H1 (cell line): ENCODE results near the gene FGF11. TPM values are rescaled to one million over a fixed set of nuclear protein-coding genes. Genes with fewer than 3 reads are reported as not detected.
A peak's percentile ranks its signal among the peaks of the same experiment; 100 is the strongest.
"Not testable (repeated sequence)": the region's sequence is repeated elsewhere in the genome, so short reads cannot be mapped to it uniquely, and the experiment has no call there.

Experiments
- CTCF ChIA-PET: fragments of 300-600 bp; sonication (Branson Sonifier 250); formaldehyde crosslinking; loops from one replicate; lab custom pipeline; 2021; ENCODE audit not compliant: partially characterized antibody; lab: Charles Lee
- POLR2A ChIA-PET: fragments of 300-600 bp; sonication (Branson Sonifier 250); formaldehyde crosslinking; loops from one replicate; lab custom pipeline; 2021; ENCODE audit warnings: inconsistent platforms; ENCODE audit not compliant: partially characterized antibody; lab: Charles Lee
- DNase-seq, 2 experiments: peaks; one replicate each; pipeline versions ENCODE4 v3.0.0 to v3.0.0-alpha.2; 2010 to 2022; ENCODE audit warnings: low spot score in 2 of 2, low read depth in 1 of 2, mixed read lengths in 1 of 2
- FAIRE-seq: peaks from 2 replicates; lab custom pipeline; 2011; peaks lifted over from hg19 to GRCh38; lab: Jason Lieb, UNC
- H2AFZ ChIP-seq: 2 replicates; pipeline ENCODE4 v1.8.1; 2012; ENCODE audit warnings: low read length, inconsistent platforms
- H2AK5ac ChIP-seq: 2 replicates; pipeline ENCODE4 v1.6.1; 2013; ENCODE audit warnings: low read depth, low read length
- H2BK120ac ChIP-seq: replicated peaks from 2 replicates; pipeline ENCODE3; 2013; ENCODE audit warnings: low read depth, low read length, inconsistent platforms
- H2BK12ac ChIP-seq: 2 replicates; pipeline ENCODE4 v1.6.1; 2013; ENCODE audit warnings: low read depth, low read length
- H2BK15ac ChIP-seq: 2 replicates; pipeline ENCODE4 v1.6.1; 2013; ENCODE audit warnings: low read length
- H2BK20ac ChIP-seq: 2 replicates; pipeline ENCODE4 v1.6.1; 2013; ENCODE audit warnings: low read length
- H2BK5ac ChIP-seq: 2 replicates; pipeline ENCODE4 v1.6.1; 2013; ENCODE audit warnings: low read depth, low read length
- H3K14ac ChIP-seq: 2 replicates; pipeline ENCODE4 v1.6.1; 2013; ENCODE audit warnings: inconsistent platforms; ENCODE audit not compliant: insufficient read length
- H3K18ac ChIP-seq: 2 replicates; pipeline ENCODE4 v1.6.1; 2013; ENCODE audit warnings: low read length; ENCODE audit errors: extremely low read depth
- H3K23ac ChIP-seq: 2 replicates; pipeline ENCODE4 v1.6.1; 2013; ENCODE audit warnings: inconsistent platforms; ENCODE audit not compliant: insufficient read length
- H3K23me2 ChIP-seq: 2 replicates; pipeline ENCODE4 v1.6.1; 2013; ENCODE audit warnings: low read depth, low read length
- H3K27ac ChIP-seq: 2 replicates; pipeline ENCODE4 v1.6.1; 2011; ENCODE audit warnings: low read depth, low read length, inconsistent platforms
- H3K27me3 ChIP-seq, 4 experiments: replicated peaks in 1 of 4; 1 replicate in 1 of 4; 2 replicates in 3 of 4; pipeline versions ENCODE4 v1.6.1 to v1.8.1; 2011 to 2013; ENCODE audit warnings: low read length in 3 of 4, mild to moderate bottlenecking in 3 of 4, inconsistent platforms in 2 of 4, mixed read lengths in 2 of 4, moderate library complexity in 1 of 4; ENCODE audit not compliant: control insufficient read depth in 3 of 4, insufficient read depth in 3 of 4; ENCODE audit errors: extremely low read depth in 1 of 4
- H3K36me3 ChIP-seq, 4 experiments: 2 replicates each; pipeline versions ENCODE4 v1.6.1 to v1.8.1; 2011 to 2013; ENCODE audit warnings: mild to moderate bottlenecking in 4 of 4, low read length in 3 of 4, moderate library complexity in 2 of 4, control low read depth in 1 of 4, inconsistent platforms in 1 of 4; ENCODE audit not compliant: insufficient read depth in 4 of 4, control insufficient read depth in 2 of 4
- H3K4ac ChIP-seq: replicated peaks from 2 replicates; pipeline ENCODE3; 2013; ENCODE audit warnings: low read length, low read depth, mixed read lengths, inconsistent platforms; ENCODE audit not compliant: insufficient read length
- H3K4me1 ChIP-seq, 4 experiments: replicated peaks in 1 of 4; 1 replicate in 1 of 4; 2 replicates in 3 of 4; pipeline versions ENCODE4 v1.6.1 to v1.8.1; 2011 to 2013; ENCODE audit warnings: low read length in 3 of 4, inconsistent platforms in 2 of 4, mixed read lengths in 1 of 4; ENCODE audit not compliant: insufficient read depth in 4 of 4, control insufficient read depth in 3 of 4
- H3K4me2 ChIP-seq, 2 experiments: 2 replicates each; pipeline versions ENCODE4 v1.6.1 to v1.8.1; 2011 to 2013; ENCODE audit warnings: low read depth in 2 of 2, low read length in 2 of 2, control low read depth in 1 of 2, inconsistent platforms in 1 of 2, mild to moderate bottlenecking in 1 of 2; ENCODE audit not compliant: insufficient read depth in 1 of 2
- H3K4me3 ChIP-seq, 4 experiments: fragments of 200-600, 300-600 bp in 1 of 4; sonication (generic), shearing (Covaris generic), sonication (Bioruptor Twin) in 1 of 4; 2 replicates each; pipeline versions ENCODE4 v1.5.1 to v1.8.1; 2011 to 2016; ENCODE audit warnings: low read length in 4 of 4, low read depth in 3 of 4, control low read depth in 2 of 4, inconsistent platforms in 2 of 4, mild to moderate bottlenecking in 2 of 4, mixed read lengths in 1 of 4, moderate library complexity in 1 of 4; ENCODE audit not compliant: insufficient read depth in 2 of 4; ENCODE audit errors: extremely low read depth in 1 of 4
- H3K56ac ChIP-seq: replicated peaks from 2 replicates; pipeline ENCODE3; 2013; ENCODE audit warnings: low read depth, mild to moderate bottlenecking, mixed read lengths, low read length, inconsistent platforms; ENCODE audit not compliant: insufficient read length
- H3K79me1 ChIP-seq: 2 replicates; pipeline ENCODE4 v1.6.1; 2013; ENCODE audit warnings: low read depth, low read length, control low read depth
- H3K79me2 ChIP-seq, 2 experiments: 2 replicates each; pipeline versions ENCODE4 v1.6.1 to v1.8.1; 2012 to 2013; ENCODE audit warnings: low read length in 2 of 2, mild to moderate bottlenecking in 2 of 2, inconsistent platforms in 1 of 2; ENCODE audit not compliant: insufficient read depth in 2 of 2, control insufficient read depth in 1 of 2
- H3K9ac ChIP-seq, 4 experiments: replicated peaks in 1 of 4; 1 replicate in 1 of 4; 2 replicates in 3 of 4; pipeline versions ENCODE4 v1.6.1 to v1.8.1; 2011 to 2013; ENCODE audit warnings: low read depth in 3 of 4, low read length in 3 of 4, control low read depth in 2 of 4, mild to moderate bottlenecking in 2 of 4, moderate library complexity in 2 of 4, inconsistent platforms in 1 of 4; ENCODE audit errors: extremely low read depth in 1 of 4
- H3K9me3 ChIP-seq, 2 experiments: 2 replicates each; pipeline versions ENCODE4 v1.6.1 to v1.8.1; 2012 to 2013; ENCODE audit warnings: mild to moderate bottlenecking in 2 of 2, moderate library complexity in 2 of 2, control low read depth in 1 of 2, inconsistent platforms in 1 of 2, low read depth in 1 of 2, low read length in 1 of 2, mixed read lengths in 1 of 2; ENCODE audit not compliant: insufficient read depth in 2 of 2
- H4K20me1 ChIP-seq, 2 experiments: replicated peaks in 1 of 2; 2 replicates each; pipeline versions ENCODE3 to v1.8.1; 2011 to 2013; ENCODE audit warnings: inconsistent platforms in 2 of 2, low read length in 2 of 2, mild to moderate bottlenecking in 1 of 2; ENCODE audit not compliant: insufficient read depth in 2 of 2, control insufficient read depth in 1 of 2
- H4K5ac ChIP-seq: 2 replicates; pipeline ENCODE4 v1.6.1; 2013; ENCODE audit warnings: low read length, low read depth, mixed read lengths, inconsistent platforms; ENCODE audit not compliant: insufficient read length
- H4K8ac ChIP-seq: 2 replicates; pipeline ENCODE4 v1.8.0; 2013; ENCODE audit warnings: mild to moderate bottlenecking, moderate library complexity, low read length, inconsistent platforms; ENCODE audit not compliant: insufficient read depth; ENCODE audit errors: extremely low read depth
- H4K91ac ChIP-seq: replicated peaks from 2 replicates; pipeline ENCODE3; 2013; ENCODE audit warnings: low read length, mixed read lengths, inconsistent platforms; ENCODE audit not compliant: insufficient read length
- WGBS, 2 experiments: shearing (Covaris generic) in 1 of 2; methylation state at CpG; one replicate each; pipeline versions ENCODE4 v1.1.6 to v1.1.7; 2013 to 2015; ENCODE audit warnings: low lambda C conversion rate in 2 of 2, mixed read lengths in 2 of 2, inconsistent platforms in 1 of 2, low coverage in 1 of 2, missing lambda C conversion rate in 1 of 2; ENCODE audit not compliant: insufficient replicate concordance in 2 of 2, insufficient coverage in 1 of 2, insufficient read length in 1 of 2; ENCODE audit errors: extremely low coverage in 1 of 2, missing lambda C conversion rate in 1 of 2; 5-methylcytosine and 5-hydroxymethylcytosine counted together
- polyA plus RNA-seq, 7 experiments: library from polyadenylated mRNA; depleted of rRNA in 3 of 7; stranded (reverse) in 5 of 7; unstranded in 2 of 7; fragments of >200 nt in 5 of 7; fragments of 200-250 nt in 2 of 7; gene quantifications; 1 replicate in 5 of 7; 2 replicates in 1 of 7; 4 replicates in 1 of 7; pipeline versions ENCODE4 v1.2.1 to v1.2.3, GENCODE V29; 2011 to 2013; ENCODE audit warnings: missing spikeins in 2 of 7, mixed read lengths in 2 of 7
- total RNA-seq: library from RNA; stranded (reverse); fragmentation: NEBNext Ultra II Directional; extraction: Animal tissue kit (Norgen Biotek cat#: 25700); gene quantifications from 2 replicates; pipeline ENCODE4 v1.2.1, GENCODE V29; 2021

The FGF11 gene
- total and polyA plus RNA-seq, 2 of the 8 experiments (the other 6 are each of a cell fraction or from before 2014, with no cell fraction given) = 11.8 to 26.1 TPM

DNA sequence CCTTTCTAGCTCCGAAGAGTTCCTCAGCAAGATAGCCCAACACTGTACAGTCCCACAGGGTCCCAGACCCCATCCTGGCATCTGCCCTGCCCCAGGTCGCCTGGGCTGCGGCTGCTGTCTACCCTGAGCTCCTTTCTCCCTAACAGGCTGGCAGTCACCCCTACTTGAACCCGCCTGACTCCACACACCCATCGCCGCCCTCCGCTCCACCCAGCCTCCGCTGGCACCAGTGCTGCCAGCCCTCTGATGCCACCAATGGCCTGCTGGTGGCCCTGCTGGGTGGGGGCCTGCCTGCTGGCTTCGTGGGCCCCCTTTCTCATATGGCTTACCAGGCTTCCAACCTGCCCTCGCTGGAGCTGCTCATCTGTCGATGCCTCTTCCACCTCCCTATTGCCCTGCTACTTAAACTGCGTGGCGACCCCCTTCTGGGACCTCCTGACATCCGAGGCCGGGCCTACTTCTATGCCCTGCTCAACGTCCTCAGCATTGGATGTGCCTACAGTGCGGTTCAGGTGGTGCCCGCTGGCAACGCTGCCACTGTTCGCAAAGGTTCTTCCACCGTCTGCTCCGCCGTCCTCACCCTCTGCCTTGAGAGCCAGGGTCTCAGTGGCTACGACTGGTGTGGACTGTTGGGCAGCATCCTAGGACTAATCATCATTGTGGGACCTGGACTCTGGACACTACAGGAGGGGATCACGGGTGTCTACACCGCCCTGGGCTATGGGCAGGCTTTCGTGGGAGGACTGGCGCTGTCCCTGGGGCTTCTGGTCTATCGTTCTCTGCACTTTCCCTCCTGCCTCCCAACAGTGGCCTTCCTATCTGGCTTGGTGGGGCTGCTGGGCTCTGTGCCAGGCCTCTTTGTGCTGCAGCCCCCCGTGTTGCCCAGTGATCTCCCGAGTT lies 42.8 kb downstream of the FGF11 start:
- not testable (repeated sequence) for H3K4me2 ChIP-seq, H2BK5ac ChIP-seq, H3K27ac ChIP-seq, H4K91ac ChIP-seq, FAIRE-seq, H3K79me1 ChIP-seq, H3K4me3 ChIP-seq, H3K9me3 ChIP-seq, H3K23ac ChIP-seq, DNase-seq, H2BK20ac ChIP-seq, H3K18ac ChIP-seq, H2AFZ ChIP-seq, H3K36me3 ChIP-seq, H4K8ac ChIP-seq, H4K5ac ChIP-seq, H3K9ac ChIP-seq, H3K56ac ChIP-seq, H3K4ac ChIP-seq, H3K27me3 ChIP-seq, H2BK120ac ChIP-seq, H3K14ac ChIP-seq
- peaks cover 22% of the 10 kb centered on the region for H3K23me2 ChIP-seq
- CTCF ChIA-PET = interaction anchor here (0.9 to 2.4 kb wide), 5 partner anchors 35 to 78 kb away, joined by 3 to 10 read pairs (median 4); partner anchors contain the start of gene TMEM102
- peaks cover 2 to 29% (median 22%) of the 10 kb centered on the region in 4 experiments for H3K4me1 ChIP-seq
- 90% methylated on average over 29 of the region's 31 CpGs; no CpG with 5 or more reads in 1 of the 2 experiments for WGBS, 2 experiments
- 0 out of 2 replicates have a peak overlapping the region, but pooled peaks have one; percentile 75 for H2AK5ac ChIP-seq
- peaks cover 15 to 39% of the 10 kb centered on the region in 2 experiments for H3K79me2 ChIP-seq
- peak overlapping the region; percentile 80; the same call in 1 of the 2 replicates for H2BK12ac ChIP-seq
- 0 out of 2 replicates have a peak overlapping the region, but pooled peaks have one; percentile 46 for H2BK15ac ChIP-seq
- POLR2A ChIA-PET = interaction anchor here (0.6 to 14.3 kb wide), 6 partner anchors 17 to 126 kb away, joined by 3 to 339 read pairs (median 4); partner anchors contain the start of genes CHRNB1, FGF11, MPDU1 and TMEM102
- peaks cover 4 to 10% of the 10 kb centered on the region in 2 experiments for H4K20me1 ChIP-seq
